Lower lobe of right lung (tissue), 2 donors: ENCODE results near the gene QSOX2. TPM values are rescaled to one million over a fixed set of nuclear protein-coding genes. Genes with fewer than 3 reads are reported as not detected.

ENCODE experiments used
- ATAC-seq, 2 donors: fragments of 200-7000 bp; cut with Tn5 transposase; one replicate each; pipeline ENCODE4 v1.9.1; 2020 to 2022; ENCODE audit warnings: mild to moderate bottlenecking in 2 of 2, moderate library complexity in 2 of 2
- DNase-seq: peaks from one replicate; pipeline ENCODE4 v3.0.0-alpha.2; 2020
- H3K27ac ChIP-seq: fragments of 200-600 bp; one replicate; pipeline ENCODE4 v1.8.0; 2022
- H3K27me3 ChIP-seq: fragments of 200-600 bp; one replicate; pipeline ENCODE4 v1.8.0; 2022; ENCODE audit warnings: low read depth
- H3K36me3 ChIP-seq: fragments of 200-600 bp; one replicate; pipeline ENCODE4 v1.8.0; 2022; ENCODE audit warnings: mild to moderate bottlenecking
- H3K4me1 ChIP-seq: fragments of 200-600 bp; one replicate; pipeline ENCODE4 v1.8.0; 2022
- H3K4me3 ChIP-seq: fragments of 200-600 bp; one replicate; pipeline ENCODE4 v1.8.0; 2022; ENCODE audit warnings: mild to moderate bottlenecking
- H3K9me3 ChIP-seq: fragments of 200-600 bp; one replicate; pipeline ENCODE4 v1.8.0; 2022
- CTCF ChIP-seq: fragments of 200-600 bp; IDR thresholded peaks from one replicate; pipeline ENCODE4 v1.8.0; 2022; ENCODE audit warnings: antibody characterized with exemption, mild to moderate bottlenecking
- intact Hi-C: fragments of 100-400 bp; cut with DNase I; formaldehyde crosslinking; loops from one replicate; pipeline ENCODE4 v1.11.0; 2022
- total RNA-seq: library from RNA; stranded (reverse); fragmentation: NEBNext Ultra II Directional; extraction: Animal tissue kit (Norgen Biotek cat#: 25700); gene quantifications from one replicate; pipeline ENCODE4 v1.2.1, GENCODE V29; 2021
- donor health status: DM: no; HTN: yes; CAD: no; lungs with severe emphysema.

The QSOX2 gene
- total RNA-seq, 1 donor from 2014 or later, result 10.5 TPM

GRCh38 chr9:136223871-136224640 is 21.6 kb downstream of the QSOX2 start:
- no peak overlapping the region for H3K27ac ChIP-seq
- intact Hi-C loops, result no loop called here
- H3K36me3 ChIP-seq, result peaks cover 37% of the 10 kb centered on the region

DNA sequence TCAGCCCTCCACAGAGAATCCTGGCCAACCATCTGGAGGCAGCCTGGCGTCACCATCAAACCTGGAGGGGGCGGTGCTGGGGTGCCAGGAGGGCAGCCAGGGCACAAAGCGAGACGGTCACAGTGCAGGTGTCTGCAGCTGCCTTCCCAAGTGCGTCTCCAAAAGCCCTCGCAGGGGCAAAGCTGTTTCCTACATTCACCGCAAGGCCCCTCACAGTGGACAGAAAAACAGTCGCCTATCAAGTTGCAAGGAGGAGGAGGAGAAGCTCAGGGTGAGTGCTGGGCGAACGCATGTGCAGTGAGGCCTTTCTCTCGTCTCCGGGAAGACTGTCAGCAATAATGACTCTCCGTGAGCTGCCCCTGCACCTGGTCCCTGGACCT is 22.7 kb downstream of the QSOX2 start:
- H3K27ac ChIP-seq, result no peak overlapping the region
- no peak for ATAC-seq
- intact Hi-C loops, result no loop called here
- H3K4me3 ChIP-seq, result no peak overlapping the region
- H3K36me3 ChIP-seq, result peaks cover 48% of the 10 kb centered on the region
- no peaks in the 10 kb centered on the region for H3K4me1 ChIP-seq
- H3K9me3 ChIP-seq, result no peaks in the 10 kb centered on the region
- no peaks in the 10 kb centered on the region for H3K27me3 ChIP-seq
- TF ChIP-seq CTCF, result no peak
- DNase-seq, result no peak

More at GRCh38 chr9:136223871-136224640, 21.6 kb downstream of the QSOX2 start:
- DNase-seq, result no peak
- Histone ChIP-seq H3K4me1 (no peaks in the 10 kb centered on the region), H3K9me3 (no peaks in the 10 kb centered on the region), H3K27me3 (no peaks in the 10 kb centered on the region), H3K4me3 (no peak overlapping the region)
- no peak for ATAC-seq
- no peak for TF ChIP-seq CTCF

DNA sequence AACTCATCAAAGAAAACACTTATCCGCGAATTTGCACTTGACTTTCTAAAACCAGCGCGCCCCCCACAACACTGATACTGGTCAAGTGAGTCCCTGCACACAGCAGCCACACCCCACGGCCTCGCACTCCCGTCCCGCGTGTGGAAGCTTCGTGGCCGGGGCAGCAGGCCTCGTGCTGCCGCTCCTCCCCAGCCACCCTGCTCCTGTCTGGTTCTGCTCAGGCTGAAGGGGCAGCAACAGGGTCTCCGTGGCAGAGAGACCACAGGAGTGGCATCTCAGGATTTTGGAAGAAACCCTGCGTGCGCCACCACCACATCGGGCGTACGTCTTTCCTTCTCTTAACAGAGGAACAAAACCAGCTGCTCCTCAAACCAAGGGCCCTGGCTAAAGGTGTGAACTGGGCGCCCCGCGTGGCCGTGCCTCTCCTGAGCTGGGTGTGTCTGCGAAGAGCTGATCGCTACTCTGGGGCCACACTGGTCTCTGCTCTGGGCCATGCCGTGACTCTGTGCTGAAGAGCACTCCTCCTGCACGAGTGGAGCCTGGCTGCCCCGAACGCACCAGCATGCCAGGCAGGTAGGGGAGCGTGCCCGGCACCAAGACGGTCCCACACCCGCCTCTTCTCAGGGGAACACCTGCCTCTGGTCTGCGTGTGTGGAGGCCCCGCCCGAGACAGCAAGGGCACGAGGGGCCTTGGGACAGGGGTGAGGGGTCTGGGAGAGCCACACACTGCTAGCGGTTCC is 23.3 kb downstream of the QSOX2 start:
- Histone ChIP-seq H3K36me3 (peaks cover 54% of the 10 kb centered on the region), H3K4me1 (no peaks in the 10 kb centered on the region), H3K27ac (no peak overlapping the region), H3K4me3 (no peak overlapping the region), H3K9me3 (no peaks in the 10 kb centered on the region), H3K27me3 (no peaks in the 10 kb centered on the region)
- no peak for TF ChIP-seq CTCF
- no peak for ATAC-seq
- DNase-seq, result no peak
- intact Hi-C loops, result no loop called here

DNA sequence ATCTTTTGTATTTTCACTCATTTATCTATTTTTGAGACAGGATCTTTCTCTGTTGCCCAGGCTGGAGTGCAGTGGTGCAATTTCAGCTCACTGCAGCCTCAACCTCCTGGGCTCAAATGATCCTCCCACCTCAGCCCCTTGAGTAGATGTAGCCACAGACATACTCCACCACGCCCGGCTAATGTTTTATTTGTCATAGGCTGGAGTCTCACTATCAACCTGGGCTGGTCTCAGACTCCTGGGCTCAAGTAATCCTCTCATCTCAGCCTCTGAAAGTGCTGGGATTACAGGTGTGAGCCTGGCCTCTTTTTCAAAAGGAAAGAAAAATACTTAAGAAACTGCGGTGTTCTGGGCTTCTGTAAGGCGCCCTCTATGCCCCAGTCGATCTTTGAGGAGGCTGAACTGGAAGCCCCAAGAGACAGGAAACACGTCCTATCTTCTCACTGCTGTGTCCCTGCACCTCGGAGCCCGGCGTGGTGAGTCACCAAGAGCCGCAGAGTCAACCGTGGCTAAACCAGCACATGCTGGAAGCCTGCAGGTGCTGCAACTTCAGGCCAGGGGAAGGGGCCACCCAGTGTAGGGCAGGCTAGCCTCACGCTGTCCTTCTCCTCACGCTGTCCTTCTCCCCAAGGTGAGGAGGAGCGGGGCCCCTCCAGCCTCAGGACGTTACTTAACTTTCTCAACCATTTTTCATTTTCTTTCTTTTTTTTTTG is 25.4 kb downstream of the QSOX2 start:
- ATAC-seq (no peak), DNase-seq (no peak)
- Histone ChIP-seq H3K4me3 (no peak overlapping the region), H3K36me3 (peaks cover 72% of the 10 kb centered on the region), H3K27ac (no peak overlapping the region), H3K9me3 (no peaks in the 10 kb centered on the region), H3K27me3 (no peaks in the 10 kb centered on the region), H3K4me1 (no peaks in the 10 kb centered on the region)
- no peak for TF ChIP-seq CTCF
- intact Hi-C loops, result no loop called here

GRCh38 chr9:136219276-136219675 is 26.3 kb downstream of the QSOX2 start:
- peaks cover 81% of the 10 kb centered on the region for H3K36me3 ChIP-seq
- no peaks in the 10 kb centered on the region for H3K27me3 ChIP-seq
- DNase-seq, result no peak
- H3K9me3 ChIP-seq, result no peaks in the 10 kb centered on the region
- H3K4me3 ChIP-seq, result no peak overlapping the region
- intact Hi-C loops, result no loop called here
- no peaks in the 10 kb centered on the region for H3K4me1 ChIP-seq
- no peak overlapping the region for H3K27ac ChIP-seq
- no peak for ATAC-seq
- TF ChIP-seq CTCF, result no peak
